Smooth muscle cell (in vitro differentiated cells): ENCODE measurements around the gene CKB. TPM values are rescaled to one million over a fixed set of nuclear protein-coding genes. Genes with fewer than 3 reads are reported as not detected.

Source experiments
- DNase-seq: peaks from one replicate; lab custom pipeline; 2025; ENCODE audit not compliant: unreplicated experiment; lab: John Stamatoyannopoulos, UW
- H2AFZ ChIP-seq: fragments of 200-600 bp; sonication (generic); 2 replicates; pipeline ENCODE4 v1.6.0; 2016; ENCODE audit warnings: antibody characterized with exemption, low read depth, mild to moderate bottlenecking
- H3F3A ChIP-seq: fragments of 200-600 bp; sonication (generic); 2 replicates; pipeline ENCODE4 v1.6.0; 2017; ENCODE audit warnings: antibody characterized with exemption, low read depth
- H3K27ac ChIP-seq: fragments of 200-600 bp; sonication (generic); 2 replicates; pipeline ENCODE4 v1.5.1; 2016; ENCODE audit warnings: low read depth, mild to moderate bottlenecking
- H3K27me3 ChIP-seq: fragments of 200-600 bp; sonication (generic); 2 replicates; pipeline ENCODE4 v1.6.1; 2016; ENCODE audit warnings: low read depth, mild to moderate bottlenecking
- H3K36me3 ChIP-seq: fragments of 200-600 bp; sonication (generic); 2 replicates; pipeline ENCODE4 v1.5.1; 2016; ENCODE audit warnings: low read depth
- H3K4me1 ChIP-seq: fragments of 200-600 bp; sonication (generic); 2 replicates; pipeline ENCODE4 v1.5.1; 2016; ENCODE audit warnings: low read depth
- H3K4me2 ChIP-seq: fragments of 200-600 bp; sonication (generic); 2 replicates; pipeline ENCODE4 v1.6.0; 2016; ENCODE audit warnings: mild to moderate bottlenecking
- H3K4me3 ChIP-seq: fragments of 200-600 bp; sonication (generic); 2 replicates; pipeline ENCODE4 v1.5.1; 2016; ENCODE audit warnings: mild to moderate bottlenecking
- H3K79me2 ChIP-seq: fragments of 200-600 bp; sonication (generic); 2 replicates; pipeline ENCODE4 v1.6.0; 2016; ENCODE audit warnings: low read depth, mild to moderate bottlenecking
- H3K9ac ChIP-seq: fragments of 200-600 bp; sonication (generic); 2 replicates; pipeline ENCODE4 v1.6.0; 2016; ENCODE audit warnings: low read depth
- H3K9me3 ChIP-seq: fragments of 200-600 bp; sonication (generic); replicated peaks from 2 replicates; pipeline ENCODE4 v1.5.1; 2016; ENCODE audit warnings: low read depth
- H4K20me1 ChIP-seq: fragments of 200-600 bp; sonication (generic); 2 replicates; pipeline ENCODE4 v1.6.0; 2016; ENCODE audit warnings: low read depth
- CTCF ChIP-seq: fragments of 200-600 bp; sonication (generic); IDR thresholded peaks from 2 replicates; pipeline ENCODE4 v1.5.1; 2017; ENCODE audit warnings: borderline replicate concordance, mild to moderate bottlenecking, antibody characterized with exemption; ENCODE audit not compliant: insufficient read depth, poor library complexity, severe bottlenecking
- WGBS: methylation state at CpG from one replicate; pipeline ENCODE4 v1.1.7; 2016; ENCODE audit warnings: low lambda C conversion rate; 5-methylcytosine and 5-hydroxymethylcytosine counted together
- polyA plus RNA-seq: library from polyadenylated mRNA; unstranded; fragments of >200 nt; fragmentation: Nextera tagmentation; extraction: Ambion mirVana; gene quantifications from 2 replicates; pipeline ENCODE4 v1.2.1, GENCODE V29; 2016
- total RNA-seq: library from RNA; depleted of rRNA; stranded (reverse); fragments of >200 nt; gene quantifications from 2 replicates; pipeline ENCODE4 v1.2.3, GENCODE V29; 2014

The CKB gene
- total and polyA plus RNA-seq, 2 experiments from 2014 or later: 25.7 to 62.9 TPM

GRCh38 chr14:103552846-103553210 lies 30.2 kb upstream of the CKB start:
- DNase-seq: no peak
- Histone ChIP-seq H3K36me3 (no peaks in the 10 kb centered on the region), H3F3A (peaks cover 4% of the 10 kb centered on the region), H3K27me3 (no peaks in the 10 kb centered on the region), H2AFZ (no peak overlapping the region), H4K20me1 (peaks cover 51% of the 10 kb centered on the region), H3K9ac (no peak overlapping the region), H3K9me3 (no peaks in the 10 kb centered on the region), H3K27ac (no peak overlapping the region), H3K4me2 (no peak overlapping the region), H3K79me2 (peaks cover 11% of the 10 kb centered on the region), H3K4me3 (no peak overlapping the region), H3K4me1 (no peaks in the 10 kb centered on the region)
- TF ChIP-seq CTCF: no peak
- whole genome bisulfite sequencing: 99% methylated on average over 11 of the region's 11 CpGs

GRCh38 chr14:103552011-103552845 lies 29.6 kb upstream of the CKB start:
- H3K9ac ChIP-seq: no peak overlapping the region
- WGBS: 81% methylated on average over 18 of the region's 18 CpGs
- no peaks in the 10 kb centered on the region for H3K4me1 ChIP-seq
- H3K27ac ChIP-seq: no peak overlapping the region
- peaks cover 2% of the 10 kb centered on the region for H3F3A ChIP-seq
- no peak for TF ChIP-seq CTCF
- H3K27me3 ChIP-seq: no peaks in the 10 kb centered on the region
- no peak for DNase-seq
- H3K4me3 ChIP-seq: no peak overlapping the region
- no peak overlapping the region for H3K4me2 ChIP-seq
- no peak overlapping the region for H2AFZ ChIP-seq
- no peaks in the 10 kb centered on the region for H3K36me3 ChIP-seq
- peaks cover 50% of the 10 kb centered on the region for H4K20me1 ChIP-seq
- peaks cover 7% of the 10 kb centered on the region for H3K79me2 ChIP-seq
- H3K9me3 ChIP-seq: no peaks in the 10 kb centered on the region

GRCh38 chr14:103551338-103551762 lies 28.7 kb upstream of the CKB start:
- Histone ChIP-seq H3K4me2 (no peak overlapping the region), H3K4me3 (no peak overlapping the region), H3K9ac (no peak overlapping the region), H3K27ac (no peak overlapping the region), H3K79me2 (no peaks in the 10 kb centered on the region), H3K4me1 (no peaks in the 10 kb centered on the region), H3K9me3 (no peaks in the 10 kb centered on the region), H4K20me1 (peaks cover 50% of the 10 kb centered on the region), H3F3A (no peaks in the 10 kb centered on the region), H3K27me3 (no peaks in the 10 kb centered on the region), H3K36me3 (no peaks in the 10 kb centered on the region), H2AFZ (no peak overlapping the region)
- DNase-seq: no peak
- 89% methylated on average over 17 of the region's 17 CpGs for WGBS
- TF ChIP-seq CTCF: no peak
